IPS-18c (cell line): Measurements from ENCODE around the gene FNTB.

Experiments
- H3K4me3 ChIP-seq: 2 replicates; pipeline ENCODE4 v1.7.0; 2013; ENCODE audit warnings: low read depth, mild to moderate bottlenecking, low read length, moderate library complexity; ENCODE audit not compliant: insufficient read depth
- H3K9me3 ChIP-seq: one replicate; pipeline ENCODE4 v1.6.1; 2013; ENCODE audit warnings: mild to moderate bottlenecking, low read length, moderate library complexity; ENCODE audit not compliant: control insufficient read depth, insufficient read depth

Gene FNTB

DNA sequence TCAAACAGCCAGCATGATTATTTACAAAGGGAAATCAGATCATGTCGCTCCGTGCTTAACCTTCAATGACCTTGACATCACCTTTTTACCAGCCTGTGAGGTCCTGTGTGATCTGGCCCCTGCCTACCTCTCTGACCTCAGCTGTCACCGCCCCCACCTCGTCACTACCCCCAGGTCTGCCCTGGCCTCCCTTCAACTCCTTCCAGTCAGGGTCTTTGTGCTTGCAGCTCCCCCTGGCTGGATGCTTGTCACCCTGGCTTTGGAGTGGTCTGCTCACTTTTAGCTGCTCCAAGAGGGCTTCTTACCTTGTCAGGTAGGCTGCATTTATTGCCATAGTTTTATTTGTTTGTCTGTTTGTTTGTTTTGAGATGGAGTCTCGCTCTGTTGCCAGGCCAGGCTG is 123.8 kb downstream of the FNTB start:
- H3K9me3 ChIP-seq, result no peaks in the 10 kb centered on the region

More for the DNA sequence above, 123.8 kb downstream of the FNTB start:
- no peak overlapping the region for H3K4me3 ChIP-seq
